Panc1 (cell line): Measurements from ENCODE around the gene MCOLN1. TPM values are rescaled to one million over a fixed set of nuclear protein-coding genes. Genes with fewer than 3 reads are reported as not detected.

Experiments used
- ATAC-seq: fragments of 200-7000 bp; cut with Tn5 transposase; 2 replicates; pipeline ENCODE4 v1.9.1; 2020; ENCODE audit warnings: mild to moderate bottlenecking, moderate library complexity
- BruUV-seq: library from RNA; stranded (reverse); fragments of 400-500 nt; replicated peaks from 2 replicates; lab custom pipeline; 2021; lab: Mats Ljungman, UMichigan
- CTCF ChIA-PET: fragments of 300-600 bp; sonication (Branson Sonifier 250); formaldehyde crosslinking; loops from one replicate; lab custom pipeline; 2022; ENCODE audit warnings: antibody characterized with exemption; lab: Charles Lee
- POLR2A ChIA-PET: fragments of 300-600 bp; sonication (Branson Sonifier 250); formaldehyde crosslinking; loops from one replicate; lab custom pipeline; 2022; ENCODE audit warnings: antibody characterized with exemption; lab: Charles Lee
- DNase-seq: peaks from one replicate; pipeline ENCODE4 v3.0.0-alpha.2; 2010; ENCODE audit warnings: low read depth, low spot score
- H3K27ac ChIP-seq: 2 replicates; pipeline ENCODE4 v1.5.1; 2011; ENCODE audit warnings: mild to moderate bottlenecking, low read length, inconsistent platforms
- H3K27me3 ChIP-seq: fragments of 200-500 bp; sonication (Bioruptor generic); 2 replicates; pipeline ENCODE4 v1.6.0; 2014; ENCODE audit warnings: low read length, inconsistent platforms; ENCODE audit not compliant: control insufficient read depth, insufficient read depth
- H3K36me3 ChIP-seq: fragments of 200-500 bp; sonication (Bioruptor generic); 2 replicates; pipeline ENCODE4 v1.5.1; 2014; ENCODE audit warnings: inconsistent platforms, mild to moderate bottlenecking, low read length, moderate library complexity; ENCODE audit not compliant: control insufficient read depth, insufficient read depth
- H3K4me1 ChIP-seq: 2 replicates; pipeline ENCODE4 v1.5.1; 2011; ENCODE audit warnings: inconsistent platforms, mild to moderate bottlenecking, low read length, moderate library complexity; ENCODE audit not compliant: control insufficient read depth, insufficient read depth
- H3K4me3 ChIP-seq, 2 experiments: 2 replicates each; pipeline ENCODE4 v1.5.1; 2011 to 2012; ENCODE audit warnings: low read depth in 2 of 2, low read length in 2 of 2, mild to moderate bottlenecking in 2 of 2, inconsistent platforms in 1 of 2, moderate library complexity in 1 of 2
- H3K9me3 ChIP-seq: fragments of 200-500 bp; sonication (Bioruptor generic); 2 replicates; pipeline ENCODE4 v1.5.1; 2014; ENCODE audit warnings: low read depth, mild to moderate bottlenecking, inconsistent platforms, low read length, moderate library complexity; ENCODE audit not compliant: control insufficient read depth, insufficient read depth
- POLR2AphosphoS5 ChIP-seq: IDR thresholded peaks from 2 replicates; pipeline ENCODE4 v1.6.1; 2012; ENCODE audit warnings: mild to moderate bottlenecking, low read depth, low read length, moderate library complexity
- SIN3A ChIP-seq: IDR thresholded peaks from 2 replicates; pipeline ENCODE4 v1.6.1; 2012; ENCODE audit warnings: low read depth, mild to moderate bottlenecking, low read length, moderate library complexity, borderline replicate concordance; ENCODE audit not compliant: insufficient read depth
- TCF7L2 ChIP-seq: IDR thresholded peaks from 2 replicates; pipeline ENCODE4 v1.6.1; 2011; ENCODE audit warnings: mild to moderate bottlenecking, low read depth, low read length, inconsistent platforms
- in situ Hi-C: cut with HindIII; loops from 2 replicates; pipeline ENCODE4 v1.10.0; 2016; ENCODE audit warnings: low sequenced_read_pairs, low pct_unique_long_range_greater_than_20kb
- intact Hi-C: fragments of 100-400 bp; cut with micrococcal nuclease; formaldehyde crosslinking; loops from one replicate; pipeline ENCODE4 v1.10.0; 2022; ENCODE audit not compliant: unreplicated experiment
- total RNA-seq: library from RNA; stranded (reverse); gene quantifications from one replicate; pipeline ENCODE4 v1.2.1, GENCODE V29; 2021; ENCODE audit not compliant: unreplicated experiment
- TF ChIP-seq, protein P1 (sequence below), 2 experiments: IDR thresholded peaks; 2 replicates each; pipeline ENCODE4 v1.6.1; 2011 to 2012; ENCODE audit warnings: low read depth in 2 of 2, control low read depth in 1 of 2, low read length in 1 of 2, mild to moderate bottlenecking in 1 of 2, moderate library complexity in 1 of 2; ENCODE audit not compliant: insufficient read depth in 1 of 2
- TF ChIP-seq, protein P2 (sequence below): fragments of 450-650 bp; IDR thresholded peaks from 2 replicates; pipeline ENCODE4 v1.5.1; 2017; ENCODE audit warnings: mild to moderate bottlenecking

Gene MCOLN1
- total RNA-seq, 1 experiment from 2014 or later: 28.0 TPM

GRCh38 chr19:7561325-7561724 is 38.9 kb downstream of the MCOLN1 start:
- BruUV-seq: no TSS peak
- ATAC-seq (no peak), DNase-seq (no peak)
- ChIA-PET CTCF (no interaction called here), POLR2A (no interaction called here)
- Histone ChIP-seq H3K27ac (no peak overlapping the region), H3K4me1 (no peaks in the 10 kb centered on the region), H3K36me3 (no peaks in the 10 kb centered on the region), H3K9me3 (no peaks in the 10 kb centered on the region), H3K27me3 (no peaks in the 10 kb centered on the region), H3K4me3 (no peak overlapping the region)
- in situ Hi-C loops: no loop called here
- TF ChIP-seq, protein P1, sequence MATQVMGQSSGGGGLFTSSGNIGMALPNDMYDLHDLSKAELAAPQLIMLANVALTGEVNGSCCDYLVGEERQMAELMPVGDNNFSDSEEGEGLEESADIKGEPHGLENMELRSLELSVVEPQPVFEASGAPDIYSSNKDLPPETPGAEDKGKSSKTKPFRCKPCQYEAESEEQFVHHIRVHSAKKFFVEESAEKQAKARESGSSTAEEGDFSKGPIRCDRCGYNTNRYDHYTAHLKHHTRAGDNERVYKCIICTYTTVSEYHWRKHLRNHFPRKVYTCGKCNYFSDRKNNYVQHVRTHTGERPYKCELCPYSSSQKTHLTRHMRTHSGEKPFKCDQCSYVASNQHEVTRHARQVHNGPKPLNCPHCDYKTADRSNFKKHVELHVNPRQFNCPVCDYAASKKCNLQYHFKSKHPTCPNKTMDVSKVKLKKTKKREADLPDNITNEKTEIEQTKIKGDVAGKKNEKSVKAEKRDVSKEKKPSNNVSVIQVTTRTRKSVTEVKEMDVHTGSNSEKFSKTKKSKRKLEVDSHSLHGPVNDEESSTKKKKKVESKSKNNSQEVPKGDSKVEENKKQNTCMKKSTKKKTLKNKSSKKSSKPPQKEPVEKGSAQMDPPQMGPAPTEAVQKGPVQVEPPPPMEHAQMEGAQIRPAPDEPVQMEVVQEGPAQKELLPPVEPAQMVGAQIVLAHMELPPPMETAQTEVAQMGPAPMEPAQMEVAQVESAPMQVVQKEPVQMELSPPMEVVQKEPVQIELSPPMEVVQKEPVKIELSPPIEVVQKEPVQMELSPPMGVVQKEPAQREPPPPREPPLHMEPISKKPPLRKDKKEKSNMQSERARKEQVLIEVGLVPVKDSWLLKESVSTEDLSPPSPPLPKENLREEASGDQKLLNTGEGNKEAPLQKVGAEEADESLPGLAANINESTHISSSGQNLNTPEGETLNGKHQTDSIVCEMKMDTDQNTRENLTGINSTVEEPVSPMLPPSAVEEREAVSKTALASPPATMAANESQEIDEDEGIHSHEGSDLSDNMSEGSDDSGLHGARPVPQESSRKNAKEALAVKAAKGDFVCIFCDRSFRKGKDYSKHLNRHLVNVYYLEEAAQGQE (IDR thresholded peaks at IDR 0.05; ENCODE audit: insufficient read depth in 1 of 2, low read depth in 2 of 2, low read length in 1 of 2): no peak
- TF ChIP-seq TCF7L2 (no peak), SIN3A (no peak), POLR2AphosphoS5 (no peak; the same call in 1 of the 2 replicates)
- TF ChIP-seq, protein P2, sequence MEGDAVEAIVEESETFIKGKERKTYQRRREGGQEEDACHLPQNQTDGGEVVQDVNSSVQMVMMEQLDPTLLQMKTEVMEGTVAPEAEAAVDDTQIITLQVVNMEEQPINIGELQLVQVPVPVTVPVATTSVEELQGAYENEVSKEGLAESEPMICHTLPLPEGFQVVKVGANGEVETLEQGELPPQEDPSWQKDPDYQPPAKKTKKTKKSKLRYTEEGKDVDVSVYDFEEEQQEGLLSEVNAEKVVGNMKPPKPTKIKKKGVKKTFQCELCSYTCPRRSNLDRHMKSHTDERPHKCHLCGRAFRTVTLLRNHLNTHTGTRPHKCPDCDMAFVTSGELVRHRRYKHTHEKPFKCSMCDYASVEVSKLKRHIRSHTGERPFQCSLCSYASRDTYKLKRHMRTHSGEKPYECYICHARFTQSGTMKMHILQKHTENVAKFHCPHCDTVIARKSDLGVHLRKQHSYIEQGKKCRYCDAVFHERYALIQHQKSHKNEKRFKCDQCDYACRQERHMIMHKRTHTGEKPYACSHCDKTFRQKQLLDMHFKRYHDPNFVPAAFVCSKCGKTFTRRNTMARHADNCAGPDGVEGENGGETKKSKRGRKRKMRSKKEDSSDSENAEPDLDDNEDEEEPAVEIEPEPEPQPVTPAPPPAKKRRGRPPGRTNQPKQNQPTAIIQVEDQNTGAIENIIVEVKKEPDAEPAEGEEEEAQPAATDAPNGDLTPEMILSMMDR: no peak
- intact Hi-C loops: loop anchor here (10.0 kb wide), 1 partner anchor 243 kb away; no protein-coding TSS in a partner anchor

DNA sequence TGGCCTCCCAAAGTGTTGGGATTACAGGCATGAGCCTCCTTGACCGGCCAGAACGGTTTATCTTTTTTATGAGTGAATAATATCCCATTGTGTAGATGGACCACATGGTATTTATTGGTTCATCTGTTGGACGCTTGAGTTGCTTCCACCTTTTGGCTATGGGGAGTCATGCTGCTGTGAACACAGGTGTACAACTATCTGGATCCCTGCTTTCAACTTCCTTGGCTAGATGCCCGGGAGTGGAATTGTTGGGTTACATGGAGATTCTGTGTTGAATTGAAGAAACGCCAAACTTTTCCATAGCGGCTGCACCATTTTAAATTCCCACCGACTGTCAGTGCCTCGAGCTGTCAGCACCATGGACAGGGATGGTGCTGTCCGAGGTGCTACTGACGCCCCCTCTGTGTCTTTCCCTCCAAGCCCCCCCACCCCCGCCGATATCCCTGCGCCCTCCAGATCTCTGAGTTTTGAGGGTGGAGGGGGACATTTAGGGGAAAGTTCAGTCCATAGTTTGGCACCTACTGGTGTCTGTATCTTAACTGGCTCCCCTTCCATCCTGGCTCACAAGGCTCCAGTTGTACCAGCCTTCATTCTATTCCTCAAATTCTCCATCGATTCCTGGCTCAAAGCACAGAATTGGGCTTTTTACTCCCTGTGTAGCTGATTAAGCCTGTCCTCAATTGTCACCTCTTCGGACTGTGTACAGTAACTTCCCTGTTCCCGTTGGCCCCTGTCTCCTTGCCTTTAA is 40.4 kb downstream of the MCOLN1 start:
- Histone ChIP-seq H3K27me3 (no peaks in the 10 kb centered on the region), H3K27ac (no peak overlapping the region), H3K4me1 (no peaks in the 10 kb centered on the region), H3K4me3 (no peak overlapping the region), H3K36me3 (no peaks in the 10 kb centered on the region), H3K9me3 (no peaks in the 10 kb centered on the region)
- intact Hi-C loops: loop anchor here (10.0 kb wide), 1 partner anchor 242 kb away; no protein-coding TSS in a partner anchor
- no TSS peak for BruUV-seq
- no peak for DNase-seq
- in situ Hi-C loops: no loop called here
- CTCF ChIA-PET: no interaction called here
- POLR2A ChIA-PET: interaction anchor here (0.6 kb wide), 1 partner anchor 67 kb away, joined by 9 read pairs; no protein-coding TSS in a partner anchor
- ATAC-seq: no peak
- TF ChIP-seq TCF7L2: no peak
- TF ChIP-seq, protein P1 (IDR thresholded peaks at IDR 0.05; ENCODE audit: insufficient read depth in 1 of 2, low read depth in 2 of 2, low read length in 1 of 2): peak; percentile 96
- no peak for TF ChIP-seq POLR2AphosphoS5
